ENCODE measurements around the gene TEAD1. TPM values are rescaled to one million over a fixed set of nuclear protein-coding genes. Genes with fewer than 3 reads are reported as not detected.
A peak's percentile ranks its signal among the peaks of the same experiment; 100 is the strongest.

The TEAD1 gene
- total and polyA plus RNA-seq, 9 of the 15 experiments (the other 6 are each of a cell fraction or from before 2014, with no cell fraction given) = 1.7 to 17.7 (median 10.8) TPM

DNA sequence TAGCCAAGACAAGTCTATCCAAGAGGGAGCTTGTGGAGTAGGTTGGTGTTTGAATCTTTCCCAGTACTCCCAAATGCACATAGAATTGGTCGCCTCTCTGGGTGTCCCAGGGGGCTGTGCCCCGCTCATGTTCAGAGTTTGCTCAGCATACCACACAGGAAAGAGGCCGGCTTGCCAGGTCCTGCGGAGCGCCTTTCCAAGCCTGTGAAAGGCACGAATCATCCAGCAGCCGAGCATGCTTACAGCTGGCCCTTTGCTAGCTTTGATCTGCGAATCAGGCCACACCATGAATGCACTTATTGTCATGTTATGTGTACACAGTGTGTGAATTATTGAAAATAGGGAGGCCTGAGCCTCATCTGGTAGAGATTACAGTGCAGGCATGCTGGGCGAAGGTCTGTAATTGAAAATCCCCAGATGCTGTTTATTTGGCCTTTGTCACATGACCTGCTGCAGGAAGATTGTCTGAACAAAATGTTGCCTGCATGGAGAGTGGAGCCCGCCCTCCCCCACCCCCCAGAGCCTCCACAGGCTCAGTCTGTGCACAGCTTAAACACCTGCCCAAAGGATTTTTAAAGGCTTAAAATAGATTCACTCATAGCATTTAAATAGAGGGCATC lies 171.6 kb downstream of the TEAD1 start (continued):
- TF ChIP-seq, protein P1, sequence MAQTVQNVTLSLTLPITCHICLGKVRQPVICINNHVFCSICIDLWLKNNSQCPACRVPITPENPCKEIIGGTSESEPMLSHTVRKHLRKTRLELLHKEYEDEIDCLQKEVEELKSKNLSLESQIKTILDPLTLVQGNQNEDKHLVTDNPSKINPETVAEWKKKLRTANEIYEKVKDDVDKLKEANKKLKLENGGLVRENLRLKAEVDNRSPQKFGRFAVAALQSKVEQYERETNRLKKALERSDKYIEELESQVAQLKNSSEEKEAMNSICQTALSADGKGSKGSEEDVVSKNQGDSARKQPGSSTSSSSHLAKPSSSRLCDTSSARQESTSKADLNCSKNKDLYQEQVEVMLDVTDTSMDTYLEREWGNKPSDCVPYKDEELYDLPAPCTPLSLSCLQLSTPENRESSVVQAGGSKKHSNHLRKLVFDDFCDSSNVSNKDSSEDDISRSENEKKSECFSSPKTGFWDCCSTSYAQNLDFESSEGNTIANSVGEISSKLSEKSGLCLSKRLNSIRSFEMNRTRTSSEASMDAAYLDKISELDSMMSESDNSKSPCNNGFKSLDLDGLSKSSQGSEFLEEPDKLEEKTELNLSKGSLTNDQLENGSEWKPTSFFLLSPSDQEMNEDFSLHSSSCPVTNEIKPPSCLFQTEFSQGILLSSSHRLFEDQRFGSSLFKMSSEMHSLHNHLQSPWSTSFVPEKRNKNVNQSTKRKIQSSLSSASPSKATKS (CRISPR knock-in tag; IDR thresholded peaks at IDR 0.05) = no peak
- no peak for TF ChIP-seq CHD4 (IDR thresholded peaks at IDR 0.05; ENCODE audit: insufficient read depth, insufficient replicate concordance, low read depth, low read length, poor library complexity, severe bottlenecking)
- TF ChIP-seq, protein P2, sequence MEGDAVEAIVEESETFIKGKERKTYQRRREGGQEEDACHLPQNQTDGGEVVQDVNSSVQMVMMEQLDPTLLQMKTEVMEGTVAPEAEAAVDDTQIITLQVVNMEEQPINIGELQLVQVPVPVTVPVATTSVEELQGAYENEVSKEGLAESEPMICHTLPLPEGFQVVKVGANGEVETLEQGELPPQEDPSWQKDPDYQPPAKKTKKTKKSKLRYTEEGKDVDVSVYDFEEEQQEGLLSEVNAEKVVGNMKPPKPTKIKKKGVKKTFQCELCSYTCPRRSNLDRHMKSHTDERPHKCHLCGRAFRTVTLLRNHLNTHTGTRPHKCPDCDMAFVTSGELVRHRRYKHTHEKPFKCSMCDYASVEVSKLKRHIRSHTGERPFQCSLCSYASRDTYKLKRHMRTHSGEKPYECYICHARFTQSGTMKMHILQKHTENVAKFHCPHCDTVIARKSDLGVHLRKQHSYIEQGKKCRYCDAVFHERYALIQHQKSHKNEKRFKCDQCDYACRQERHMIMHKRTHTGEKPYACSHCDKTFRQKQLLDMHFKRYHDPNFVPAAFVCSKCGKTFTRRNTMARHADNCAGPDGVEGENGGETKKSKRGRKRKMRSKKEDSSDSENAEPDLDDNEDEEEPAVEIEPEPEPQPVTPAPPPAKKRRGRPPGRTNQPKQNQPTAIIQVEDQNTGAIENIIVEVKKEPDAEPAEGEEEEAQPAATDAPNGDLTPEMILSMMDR (IDR thresholded peaks at IDR 0.05 in 2 of 3, conservative IDR thresholded peaks at IDR 0.05 in 1 of 3; ENCODE audit: insufficient read depth in 2 of 3, low read depth in 1 of 3, low read length in 3 of 3) = no peak
- no peak for TF ChIP-seq POLR3G (IDR thresholded peaks at IDR 0.05; ENCODE audit: extremely low read depth, insufficient read length, insufficient replicate concordance)
- peak; percentile 78 for TF ChIP-seq CBFA2T3 (IDR thresholded peaks at IDR 0.05)
- peak; percentile 46; the same call in 1 of the 2 replicates for TF ChIP-seq POLR2AphosphoS5 (IDR thresholded peaks at IDR 0.05; ENCODE audit: control insufficient read depth, insufficient read depth, low read depth, low read length)
- TF ChIP-seq, protein P3, sequence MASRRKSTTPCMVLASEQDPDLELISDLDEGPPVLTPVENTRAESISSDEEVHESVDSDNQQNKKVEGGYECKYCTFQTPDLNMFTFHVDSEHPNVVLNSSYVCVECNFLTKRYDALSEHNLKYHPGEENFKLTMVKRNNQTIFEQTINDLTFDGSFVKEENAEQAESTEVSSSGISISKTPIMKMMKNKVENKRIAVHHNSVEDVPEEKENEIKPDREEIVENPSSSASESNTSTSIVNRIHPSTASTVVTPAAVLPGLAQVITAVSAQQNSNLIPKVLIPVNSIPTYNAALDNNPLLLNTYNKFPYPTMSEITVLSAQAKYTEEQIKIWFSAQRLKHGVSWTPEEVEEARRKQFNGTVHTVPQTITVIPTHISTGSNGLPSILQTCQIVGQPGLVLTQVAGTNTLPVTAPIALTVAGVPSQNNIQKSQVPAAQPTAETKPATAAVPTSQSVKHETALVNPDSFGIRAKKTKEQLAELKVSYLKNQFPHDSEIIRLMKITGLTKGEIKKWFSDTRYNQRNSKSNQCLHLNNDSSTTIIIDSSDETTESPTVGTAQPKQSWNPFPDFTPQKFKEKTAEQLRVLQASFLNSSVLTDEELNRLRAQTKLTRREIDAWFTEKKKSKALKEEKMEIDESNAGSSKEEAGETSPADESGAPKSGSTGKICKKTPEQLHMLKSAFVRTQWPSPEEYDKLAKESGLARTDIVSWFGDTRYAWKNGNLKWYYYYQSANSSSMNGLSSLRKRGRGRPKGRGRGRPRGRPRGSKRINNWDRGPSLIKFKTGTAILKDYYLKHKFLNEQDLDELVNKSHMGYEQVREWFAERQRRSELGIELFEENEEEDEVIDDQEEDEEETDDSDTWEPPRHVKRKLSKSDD (conservative IDR thresholded peaks at IDR 0.05; ENCODE audit: low read length) = no peak
- TF ChIP-seq, protein P4, sequence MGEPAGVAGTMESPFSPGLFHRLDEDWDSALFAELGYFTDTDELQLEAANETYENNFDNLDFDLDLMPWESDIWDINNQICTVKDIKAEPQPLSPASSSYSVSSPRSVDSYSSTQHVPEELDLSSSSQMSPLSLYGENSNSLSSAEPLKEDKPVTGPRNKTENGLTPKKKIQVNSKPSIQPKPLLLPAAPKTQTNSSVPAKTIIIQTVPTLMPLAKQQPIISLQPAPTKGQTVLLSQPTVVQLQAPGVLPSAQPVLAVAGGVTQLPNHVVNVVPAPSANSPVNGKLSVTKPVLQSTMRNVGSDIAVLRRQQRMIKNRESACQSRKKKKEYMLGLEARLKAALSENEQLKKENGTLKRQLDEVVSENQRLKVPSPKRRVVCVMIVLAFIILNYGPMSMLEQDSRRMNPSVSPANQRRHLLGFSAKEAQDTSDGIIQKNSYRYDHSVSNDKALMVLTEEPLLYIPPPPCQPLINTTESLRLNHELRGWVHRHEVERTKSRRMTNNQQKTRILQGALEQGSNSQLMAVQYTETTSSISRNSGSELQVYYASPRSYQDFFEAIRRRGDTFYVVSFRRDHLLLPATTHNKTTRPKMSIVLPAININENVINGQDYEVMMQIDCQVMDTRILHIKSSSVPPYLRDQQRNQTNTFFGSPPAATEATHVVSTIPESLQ (CRISPR knock-in tag; IDR thresholded peaks at IDR 0.05) = no peak
- TF ChIP-seq TFE3 (CRISPR knock-in tag; IDR thresholded peaks at IDR 0.05) = peak; percentile 90
- TF ChIP-seq NFIX (CRISPR knock-in tag; IDR thresholded peaks at IDR 0.05; ENCODE audit: low read depth) = no peak
- peak; percentile 79 for TF ChIP-seq TOE1 (IDR thresholded peaks at IDR 0.05; ENCODE audit: borderline replicate concordance)
- no peak for TF ChIP-seq TOE1 (CRISPR knock-in tag; IDR thresholded peaks at IDR 0.05; ENCODE audit: borderline replicate concordance, low read depth)
- no peak for TF ChIP-seq HSF4 (CRISPR knock-in tag; IDR thresholded peaks at IDR 0.05; ENCODE audit: borderline replicate concordance)
- TF ChIP-seq STAT5A (IDR thresholded peaks at IDR 0.05; ENCODE audit: borderline replicate concordance, low read length) = peak; percentile 18
